Ishikawa (cell line): ENCODE data around the gene CNBP.

Source experiments
- CEBPB ChIP-seq: IDR thresholded peaks from 2 replicates; pipeline ENCODE4 v1.6.1; 2012
- CREB1 ChIP-seq: IDR thresholded peaks from 2 replicates; pipeline ENCODE4 v1.6.1; 2012; ENCODE audit warnings: low read depth
- EGR1 ChIP-seq: IDR thresholded peaks from 2 replicates; pipeline ENCODE4 v1.6.1; 2012
- EP300 ChIP-seq: IDR thresholded peaks from 2 replicates; pipeline ENCODE4 v1.6.1; 2012; ENCODE audit warnings: borderline replicate concordance
- FOXM1 ChIP-seq: IDR thresholded peaks from 2 replicates; pipeline ENCODE4 v1.6.1; 2012; ENCODE audit warnings: low read depth, borderline replicate concordance
- NFIC ChIP-seq: IDR thresholded peaks from 2 replicates; pipeline ENCODE4 v1.6.1; 2012
- RAD21 ChIP-seq: IDR thresholded peaks from 2 replicates; pipeline ENCODE4 v1.6.1; 2012; ENCODE audit warnings: low read depth
- TAF1 ChIP-seq: IDR thresholded peaks from 2 replicates; pipeline ENCODE4 v1.6.1; 2012; ENCODE audit warnings: low read depth, mild to moderate bottlenecking
- TCF12 ChIP-seq: IDR thresholded peaks from 2 replicates; pipeline ENCODE4 v1.6.1; 2012; ENCODE audit warnings: low read depth
- TEAD4 ChIP-seq: IDR thresholded peaks from 2 replicates; pipeline ENCODE4 v1.6.1; 2012
- YY1 ChIP-seq: IDR thresholded peaks from 2 replicates; pipeline ENCODE4 v1.6.1; 2012; ENCODE audit warnings: low read depth
- ZBTB7A ChIP-seq: IDR thresholded peaks from 2 replicates; pipeline ENCODE4 v1.6.1; 2012; ENCODE audit warnings: low read depth
- TF ChIP-seq, protein P1 (sequence below): IDR thresholded peaks from 2 replicates; pipeline ENCODE4 v1.6.1; 2012
- TF ChIP-seq, protein P2 (sequence below): IDR thresholded peaks from 2 replicates; pipeline ENCODE4 v1.6.1; 2012; ENCODE audit warnings: low read depth, mild to moderate bottlenecking
- TF ChIP-seq, protein P3 (sequence below): IDR thresholded peaks from 2 replicates; pipeline ENCODE4 v1.6.1; 2012

Gene CNBP

DNA sequence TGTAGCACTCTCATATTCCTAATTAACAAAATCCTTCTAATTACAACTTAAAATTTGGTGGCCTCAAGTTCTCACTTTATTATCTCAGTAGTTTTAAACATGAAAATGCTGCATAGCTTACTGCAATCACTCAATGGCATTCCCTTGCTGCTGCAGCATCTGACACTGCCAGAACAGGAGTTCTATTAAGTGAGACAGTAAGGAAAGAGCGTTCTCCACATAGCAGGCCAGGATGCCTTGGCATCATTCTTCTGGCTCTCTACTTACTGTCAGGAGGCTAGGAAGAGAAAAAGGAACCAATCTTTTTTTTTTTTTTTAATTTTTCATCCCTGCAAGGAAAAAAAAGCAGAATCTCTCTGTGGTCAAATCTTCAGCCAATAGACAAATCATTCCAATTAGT is 3.2 kb downstream of the CNBP start:
- no peak for TF ChIP-seq EP300
- TF ChIP-seq EGR1, result no peak
- TF ChIP-seq, protein P1, sequence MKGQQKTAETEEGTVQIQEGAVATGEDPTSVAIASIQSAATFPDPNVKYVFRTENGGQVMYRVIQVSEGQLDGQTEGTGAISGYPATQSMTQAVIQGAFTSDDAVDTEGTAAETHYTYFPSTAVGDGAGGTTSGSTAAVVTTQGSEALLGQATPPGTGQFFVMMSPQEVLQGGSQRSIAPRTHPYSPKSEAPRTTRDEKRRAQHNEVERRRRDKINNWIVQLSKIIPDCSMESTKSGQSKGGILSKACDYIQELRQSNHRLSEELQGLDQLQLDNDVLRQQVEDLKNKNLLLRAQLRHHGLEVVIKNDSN, result no peak
- TF ChIP-seq FOXM1, result no peak
- TF ChIP-seq, protein P2, sequence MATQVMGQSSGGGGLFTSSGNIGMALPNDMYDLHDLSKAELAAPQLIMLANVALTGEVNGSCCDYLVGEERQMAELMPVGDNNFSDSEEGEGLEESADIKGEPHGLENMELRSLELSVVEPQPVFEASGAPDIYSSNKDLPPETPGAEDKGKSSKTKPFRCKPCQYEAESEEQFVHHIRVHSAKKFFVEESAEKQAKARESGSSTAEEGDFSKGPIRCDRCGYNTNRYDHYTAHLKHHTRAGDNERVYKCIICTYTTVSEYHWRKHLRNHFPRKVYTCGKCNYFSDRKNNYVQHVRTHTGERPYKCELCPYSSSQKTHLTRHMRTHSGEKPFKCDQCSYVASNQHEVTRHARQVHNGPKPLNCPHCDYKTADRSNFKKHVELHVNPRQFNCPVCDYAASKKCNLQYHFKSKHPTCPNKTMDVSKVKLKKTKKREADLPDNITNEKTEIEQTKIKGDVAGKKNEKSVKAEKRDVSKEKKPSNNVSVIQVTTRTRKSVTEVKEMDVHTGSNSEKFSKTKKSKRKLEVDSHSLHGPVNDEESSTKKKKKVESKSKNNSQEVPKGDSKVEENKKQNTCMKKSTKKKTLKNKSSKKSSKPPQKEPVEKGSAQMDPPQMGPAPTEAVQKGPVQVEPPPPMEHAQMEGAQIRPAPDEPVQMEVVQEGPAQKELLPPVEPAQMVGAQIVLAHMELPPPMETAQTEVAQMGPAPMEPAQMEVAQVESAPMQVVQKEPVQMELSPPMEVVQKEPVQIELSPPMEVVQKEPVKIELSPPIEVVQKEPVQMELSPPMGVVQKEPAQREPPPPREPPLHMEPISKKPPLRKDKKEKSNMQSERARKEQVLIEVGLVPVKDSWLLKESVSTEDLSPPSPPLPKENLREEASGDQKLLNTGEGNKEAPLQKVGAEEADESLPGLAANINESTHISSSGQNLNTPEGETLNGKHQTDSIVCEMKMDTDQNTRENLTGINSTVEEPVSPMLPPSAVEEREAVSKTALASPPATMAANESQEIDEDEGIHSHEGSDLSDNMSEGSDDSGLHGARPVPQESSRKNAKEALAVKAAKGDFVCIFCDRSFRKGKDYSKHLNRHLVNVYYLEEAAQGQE, result no peak
- TF ChIP-seq NFIC, result no peak
- no peak for TF ChIP-seq CREB1
- TF ChIP-seq YY1, result no peak
- TF ChIP-seq TAF1, result no peak

DNA sequence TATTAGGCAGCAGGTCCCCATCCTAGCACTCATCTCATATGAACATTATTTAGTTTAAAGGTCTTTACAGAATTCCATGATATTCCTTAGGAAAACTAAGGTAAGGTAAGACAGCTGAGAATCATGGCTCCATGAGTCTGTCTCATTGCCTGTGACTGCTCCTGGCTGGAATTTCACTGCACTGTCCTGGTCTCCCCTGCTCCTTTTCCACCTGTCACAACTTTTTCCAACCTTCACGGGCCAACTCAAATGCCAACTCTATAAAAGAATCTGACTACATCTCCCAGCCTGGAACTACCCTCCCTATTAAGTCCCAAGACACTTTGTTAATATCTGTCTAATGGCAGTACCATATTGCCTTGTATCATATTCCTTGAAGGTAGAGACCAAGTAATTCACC is 7.6 kb downstream of the CNBP start:
- TF ChIP-seq ZBTB7A (no peak), EP300 (no peak), NFIC (no peak), RAD21 (no peak), TCF12 (no peak), TAF1 (no peak), EGR1 (no peak), FOXM1 (no peak), YY1 (no peak), TEAD4 (no peak), CREB1 (no peak)
- TF ChIP-seq, protein P3, sequence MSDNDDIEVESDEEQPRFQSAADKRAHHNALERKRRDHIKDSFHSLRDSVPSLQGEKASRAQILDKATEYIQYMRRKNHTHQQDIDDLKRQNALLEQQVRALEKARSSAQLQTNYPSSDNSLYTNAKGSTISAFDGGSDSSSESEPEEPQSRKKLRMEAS, result no peak
- TF ChIP-seq, protein P2, result no peak
- TF ChIP-seq, protein P1, result no peak

DNA sequence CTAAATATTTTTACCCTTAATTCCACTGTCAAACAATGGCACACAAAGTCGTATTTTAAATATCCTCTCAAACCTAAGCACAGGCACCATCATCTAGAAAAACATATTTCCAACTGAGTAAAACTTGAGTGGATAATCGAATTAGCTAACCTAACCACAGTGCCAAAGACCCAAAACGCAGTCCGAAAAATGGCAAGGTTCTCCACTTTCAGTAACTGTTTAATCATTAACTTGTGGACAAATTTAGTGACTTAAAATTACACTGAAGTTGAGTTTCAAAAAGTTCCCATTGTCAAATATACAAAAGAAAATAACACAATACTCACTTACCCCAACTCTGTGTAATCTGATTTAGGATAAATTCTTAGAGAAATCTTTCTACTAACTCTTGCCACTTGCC is 10.0 kb downstream of the CNBP start:
- no peak for TF ChIP-seq EP300
- no peak for TF ChIP-seq TAF1
- no peak for TF ChIP-seq FOXM1
- TF ChIP-seq TCF12, result no peak
- TF ChIP-seq, protein P2, result no peak
- TF ChIP-seq TEAD4, result no peak
- TF ChIP-seq NFIC, result no peak
- TF ChIP-seq, protein P1, result no peak
- TF ChIP-seq CEBPB, result no peak
- no peak for TF ChIP-seq ZBTB7A
- TF ChIP-seq RAD21, result no peak
- no peak for TF ChIP-seq EGR1
- TF ChIP-seq CREB1, result no peak
- TF ChIP-seq, protein P3, result no peak
- TF ChIP-seq YY1, result no peak

DNA sequence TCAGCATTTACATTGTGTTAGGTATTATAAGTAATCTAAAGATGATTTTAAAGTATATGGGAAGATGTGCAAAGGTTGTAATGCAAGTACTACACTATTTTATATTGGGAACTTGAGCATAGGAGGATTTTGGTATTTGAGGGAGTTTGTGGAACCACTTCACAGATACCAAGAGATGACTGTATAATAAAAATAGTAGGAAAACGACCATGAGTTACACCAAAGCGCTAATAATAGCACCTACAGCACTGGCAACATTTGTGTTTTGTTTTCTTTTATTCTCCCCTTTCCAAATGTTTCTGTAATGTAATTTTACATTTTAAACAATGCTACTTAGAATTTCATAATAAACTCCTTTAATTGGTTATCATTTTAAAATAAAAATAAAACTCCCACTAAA is 10.5 kb downstream of the CNBP start:
- TF ChIP-seq ZBTB7A (no peak), TEAD4 (no peak), FOXM1 (no peak), YY1 (no peak), TCF12 (no peak), RAD21 (no peak), CREB1 (no peak), CEBPB (no peak), NFIC (no peak), TAF1 (no peak), EP300 (no peak)
- TF ChIP-seq, protein P2, result no peak
- TF ChIP-seq, protein P3, result no peak
- TF ChIP-seq, protein P1, result no peak
